ENCODE results near the gene PRICKLE4. TPM values are rescaled to one million over a fixed set of nuclear protein-coding genes. Genes with fewer than 3 reads are reported as not detected.

PRICKLE4 gene
- total RNA-seq, 1 experiment from 2014 or later = 0.70 TPM

GRCh38 chr6:41799559-41799911 is 19.0 kb downstream of the PRICKLE4 start:
- Histone ChIP-seq H4K91ac (ENCODE audit: insufficient read length, low read depth, low read length) (no peak overlapping the region), H4K5ac (ENCODE audit: insufficient read length, low read depth, low read length) (no peak overlapping the region), H3K56ac (ENCODE audit: insufficient read length, low read depth, low read length) (no peak overlapping the region), H3K4me1 (ENCODE audit: insufficient read depth, low read length) (no peaks in the 10 kb centered on the region), H3T11ph (ENCODE audit: low read length) (no peak overlapping the region), H3K14ac (ENCODE audit: insufficient read depth, low read length) (no peak overlapping the region), H2BK15ac (ENCODE audit: low read depth, low read length) (no peak overlapping the region), H3K79me2 (ENCODE audit: insufficient read depth, low read length) (no peaks in the 10 kb centered on the region), H2BK20ac (ENCODE audit: low read depth, low read length, poor library complexity, severe bottlenecking) (no peak overlapping the region), H2AK5ac (ENCODE audit: insufficient read length, low read length) (no peak overlapping the region), H4K8ac (replicated peaks; ENCODE audit: insufficient read length, low read depth, low read length) (no peak overlapping the region), H3K4ac (ENCODE audit: low read depth, low read length) (no peak overlapping the region), H3K9me3 (ENCODE audit: control insufficient read depth, low read depth, low read length) (no peaks in the 10 kb centered on the region), H3K23me2 (ENCODE audit: insufficient read length, low read depth, low read length, poor library complexity, severe bottlenecking) (no peaks in the 10 kb centered on the region), H2AFZ (ENCODE audit: low read length) (no peak overlapping the region), H4K20me1 (ENCODE audit: control insufficient read depth, insufficient read depth, insufficient read length) (no peaks in the 10 kb centered on the region), H2BK5ac (ENCODE audit: insufficient read length, low read length) (no peak overlapping the region), H3K27me3 (ENCODE audit: insufficient read depth, low read length) (no peaks in the 10 kb centered on the region), H3K27ac (ENCODE audit: insufficient read length, low read depth, low read length) (no peak overlapping the region), H3K23ac (ENCODE audit: insufficient read length, low read depth, low read length) (no peak overlapping the region), H2BK120ac (ENCODE audit: low read depth, low read length, poor library complexity, severe bottlenecking) (no peak overlapping the region), H3K18ac (ENCODE audit: insufficient read length, low read depth, low read length) (no peak overlapping the region), H3K4me2 (ENCODE audit: insufficient read depth, insufficient read length, low read length) (no peak overlapping the region), H2BK12ac (ENCODE audit: insufficient read length, low read depth, low read length) (no peak overlapping the region), H3K9ac (ENCODE audit: extremely low read depth, insufficient read length, low read length) (no peak overlapping the region), H3K79me1 (ENCODE audit: insufficient read depth, low read depth, low read length, poor library complexity, severe bottlenecking) (no peaks in the 10 kb centered on the region)
- no CpG with 5 or more reads among the region's 2 CpGs for WGBS (ENCODE audit: extremely low coverage, insufficient read length, low lambda C conversion rate)
- Mint-ChIP-seq H3K27me3 (ENCODE audit: low read depth) (no peaks in the 10 kb centered on the region), H3K36me3 (ENCODE audit: insufficient read depth in 1 of 3, low read depth in 3 of 3) (peaks cover 3 to 18% (median 13%) of the 10 kb centered on the region in 3 experiments; a peak in 6 of 7 replicates), H3K27ac (no peak overlapping the region), H3K4me1 (no peaks in the 10 kb centered on the region), H3K9me3 (no peaks in the 10 kb centered on the region), H3K4me3 (no peak overlapping the region)
- no peak for DNase-seq
- TF ChIP-seq CTCF (conservative IDR thresholded peaks at IDR 0.05) = no peak
